Omental fat pad (tissue), 4 donors: ENCODE measurements around the gene FRAS1. TPM values are rescaled to one million over a fixed set of nuclear protein-coding genes. Genes with fewer than 3 reads are reported as not detected.

Experiments used
- ATAC-seq: fragments of 150-250 bp; one replicate; pipeline ENCODE4 v1.9.1; 2016; ENCODE audit warnings: mild to moderate bottlenecking, moderate library complexity; ENCODE audit not compliant: low FRiP score
- DNase-seq: peaks from one replicate; pipeline ENCODE4 v3.0.0-alpha.2; 2019; ENCODE audit warnings: low spot score
- CTCF ChIP-seq, 3 donors: fragments of 450-650 bp; IDR thresholded peaks; one replicate each; pipeline ENCODE4 v1.5.1; 2016 to 2017; ENCODE audit warnings: antibody characterized with exemption in 3 of 3, mild to moderate bottlenecking in 3 of 3, moderate library complexity in 2 of 3
- total RNA-seq, 4 donors: library from RNA; depleted of rRNA; stranded (reverse); fragments of >200 nt; gene quantifications; one replicate each; pipeline ENCODE4 v1.1.0, GENCODE V29; 2016

The FRAS1 gene
- total RNA-seq, 4 donors from 2014 or later: 0.47 to 40.5 (median 7.7) TPM

DNA sequence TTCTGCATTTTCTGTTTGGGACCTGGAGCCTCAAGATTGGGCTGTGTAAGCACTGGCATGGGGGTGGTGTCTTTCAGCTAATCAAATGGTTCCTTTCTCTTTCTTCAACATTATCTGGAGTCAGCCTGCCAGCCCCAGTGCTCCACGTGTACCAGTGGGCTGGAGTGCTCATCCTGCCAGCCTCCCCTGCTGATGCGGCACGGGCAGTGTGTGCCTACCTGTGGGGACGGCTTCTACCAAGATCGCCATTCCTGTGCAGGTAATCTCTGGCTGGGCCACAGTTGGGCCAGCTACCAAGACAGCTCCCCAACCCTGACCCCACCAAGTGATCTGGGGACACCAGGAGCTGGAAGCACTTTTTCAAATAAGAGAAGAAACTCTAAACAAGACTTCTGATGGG is 229.2 kb downstream of the FRAS1 start:
- ATAC-seq: no peak
- TF ChIP-seq CTCF (IDR thresholded peaks at IDR 0.05): no peak
- no peak for DNase-seq

DNA sequence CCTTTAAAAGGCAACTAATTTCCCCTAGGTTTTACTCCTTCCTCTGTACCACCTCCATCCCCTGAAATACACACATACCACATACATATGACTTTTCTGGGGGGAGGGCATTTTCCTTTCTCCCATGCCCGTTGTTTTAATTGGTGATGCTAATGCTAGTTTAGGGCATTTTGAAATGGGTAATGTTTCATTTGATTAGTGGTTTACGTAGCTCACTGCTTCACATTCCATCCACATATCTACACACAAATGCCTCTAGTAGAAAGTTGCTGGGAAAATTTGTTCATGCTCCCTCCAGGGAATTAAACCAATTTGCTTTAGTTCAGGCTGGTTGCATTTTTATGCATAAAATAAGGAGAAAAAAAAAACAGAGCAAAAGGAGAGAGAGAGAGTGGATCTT is 231.2 kb downstream of the FRAS1 start:
- no peak for DNase-seq
- TF ChIP-seq CTCF (IDR thresholded peaks at IDR 0.05): no peak
- ATAC-seq: no peak

GRCh38 chr4:78291277-78291676 is 234.2 kb downstream of the FRAS1 start:
- no peak for TF ChIP-seq CTCF (IDR thresholded peaks at IDR 0.05)
- no peak for DNase-seq
- ATAC-seq: no peak

DNA sequence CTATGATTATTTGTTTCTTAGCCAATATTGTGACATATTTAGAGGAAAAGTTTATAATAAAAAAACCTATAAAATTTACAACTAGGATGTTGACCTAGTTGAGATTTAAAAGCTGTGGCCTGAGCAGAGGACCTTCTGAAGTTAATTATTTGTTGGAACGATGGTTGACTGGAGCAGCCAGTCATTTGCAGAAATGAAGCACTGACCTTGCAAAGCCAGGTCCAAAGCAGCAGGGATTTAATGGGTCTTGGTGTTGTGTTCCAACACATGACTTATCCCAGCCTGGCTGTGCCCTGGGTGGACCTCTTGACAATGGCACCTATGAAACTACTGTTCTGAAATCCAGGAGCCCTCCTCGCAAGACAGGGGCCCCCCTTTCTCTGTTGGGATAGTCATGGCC is 235.2 kb downstream of the FRAS1 start:
- ATAC-seq (no peak), DNase-seq (no peak)
- TF ChIP-seq CTCF (IDR thresholded peaks at IDR 0.05): no peak

GRCh38 chr4:78292856-78293255 is 235.7 kb downstream of the FRAS1 start:
- no peak for TF ChIP-seq CTCF (IDR thresholded peaks at IDR 0.05)
- DNase-seq (no peak), ATAC-seq (no peak)

- TF ChIP-seq CTCF (IDR thresholded peaks at IDR 0.05): no peak
- ATAC-seq (no peak), DNase-seq (no peak)
Measured at GRCh38 chr4:78293348-78293747, 236.2 kb downstream of the FRAS1 start.

DNA sequence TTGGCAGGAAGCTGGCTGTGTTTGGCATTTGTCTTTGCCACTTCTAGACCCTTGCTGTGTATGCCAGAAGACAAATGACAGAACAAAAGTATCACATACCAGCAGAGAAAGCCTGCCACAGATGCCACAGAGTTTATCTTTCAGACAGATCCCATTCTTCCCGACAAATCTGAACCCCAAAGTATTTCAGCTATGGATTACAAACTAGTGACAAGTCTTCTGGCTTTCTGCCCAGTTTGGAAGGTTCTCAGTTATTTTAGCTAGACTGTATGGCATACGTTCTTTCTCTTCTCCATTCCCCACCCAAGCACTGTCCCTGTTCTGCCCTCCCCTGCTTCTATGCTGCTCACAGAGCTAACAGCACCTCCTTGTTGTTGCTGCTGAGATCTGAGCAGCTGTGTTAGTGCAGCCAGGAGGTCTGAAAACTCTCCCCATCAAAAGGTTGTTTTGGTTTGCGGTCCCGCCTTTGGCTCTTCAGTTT is 236.7 kb downstream of the FRAS1 start:
- no peak for DNase-seq
- TF ChIP-seq CTCF (IDR thresholded peaks at IDR 0.05): no peak

More for the DNA sequence above, 236.7 kb downstream of the FRAS1 start:
- no peak for ATAC-seq
